K562 (cell line): ENCODE results near the gene CCDC141. TPM values are rescaled to one million over a fixed set of nuclear protein-coding genes. Genes with fewer than 3 reads are reported as not detected.

Experiments used
- ATAC-seq: fragments of 200-7000 bp; cut with Tn5 transposase; 3 replicates; pipeline ENCODE4 v1.9.1; 2020; ENCODE audit warnings: moderate library complexity
- BruUV-seq: library from RNA; stranded (reverse); fragments of 400-500 nt; replicated peaks from 2 replicates; lab custom pipeline; 2021; lab: Mats Ljungman, UMichigan
- CTCF ChIA-PET: fragments of 300-600 bp; formaldehyde crosslinking; extraction: SDS; loops from one replicate; lab custom pipeline; 2021; ENCODE audit warnings: low intra/inter-chr PET ratio; lab: Yijun Ruan, JAX
- POLR2A ChIA-PET: fragments of 300-600, 350-650 bp; sonication (Branson Sonifier 250); formaldehyde crosslinking; extraction: SDS; loops from one replicate; lab custom pipeline; 2021; ENCODE audit warnings: antibody characterized with exemption, inconsistent platforms; lab: Yijun Ruan, JAX
- DNase-seq, 4 experiments: peaks; one replicate each; pipeline versions ENCODE4 v3.0.0 to v3.0.0-alpha.2; 2011 to 2018; ENCODE audit warnings: low spot score in 3 of 4, mixed read lengths in 3 of 4; ENCODE audit errors: extremely low read depth in 1 of 4
- FAIRE-seq: peaks from 2 replicates; lab custom pipeline; 2011; peaks lifted over from hg19 to GRCh38; lab: Jason Lieb, UNC
- H2AFZ ChIP-seq: 2 replicates; pipeline ENCODE4 v1.6.0; 2011; ENCODE audit warnings: low read depth, low read length, control low read depth, inconsistent platforms
- H3K27ac ChIP-seq: fragments of 200-600 bp; 3 replicates; pipeline ENCODE4 v1.8.0; 2011; ENCODE audit warnings: low read depth, mild to moderate bottlenecking, control low read depth, inconsistent platforms, low read length, moderate library complexity, mixed read lengths; ENCODE audit errors: extremely low read depth
- H3K27me3 ChIP-seq, 2 experiments: fragments of 300-600 bp in 1 of 2; 2 replicates in 1 of 2; 3 replicates in 1 of 2; pipeline versions ENCODE4 v1.6.0 to v1.8.0; 2011; ENCODE audit warnings: inconsistent platforms in 2 of 2, low read length in 2 of 2, mild to moderate bottlenecking in 1 of 2, mixed read lengths in 1 of 2, moderate library complexity in 1 of 2; ENCODE audit not compliant: control insufficient read depth in 2 of 2, insufficient read depth in 2 of 2
- H3K36me3 ChIP-seq: fragments of 300-600 bp; 3 replicates; pipeline ENCODE4 v1.8.0; 2011; ENCODE audit warnings: mild to moderate bottlenecking, low read length, inconsistent platforms; ENCODE audit not compliant: control insufficient read depth, insufficient read depth
- H3K4me1 ChIP-seq, 2 experiments: fragments of 200-600 bp in 1 of 2; replicated peaks in 1 of 2; 2 replicates in 1 of 2; 3 replicates in 1 of 2; pipeline versions ENCODE4 v1.5.1 to v1.8.0; 2011; ENCODE audit warnings: inconsistent platforms in 2 of 2, low read length in 2 of 2, mild to moderate bottlenecking in 1 of 2, mixed read lengths in 1 of 2, moderate library complexity in 1 of 2; ENCODE audit not compliant: control insufficient read depth in 2 of 2, insufficient read depth in 2 of 2
- H3K4me2 ChIP-seq: 2 replicates; pipeline ENCODE4 v1.6.1; 2011; ENCODE audit warnings: low read length, control low read depth, inconsistent platforms, mixed read lengths; ENCODE audit not compliant: insufficient read depth
- H3K4me3 ChIP-seq: fragments of 200-600 bp; sonication (generic), shearing (Covaris generic); 2 replicates; pipeline ENCODE4 v1.5.1; 2016; ENCODE audit warnings: control low read depth, inconsistent platforms
- H3K79me2 ChIP-seq: fragments of 200-600 bp; 3 replicates; pipeline ENCODE4 v1.8.0; 2011; ENCODE audit warnings: low read length, inconsistent platforms; ENCODE audit not compliant: control insufficient read depth, insufficient read depth
- H3K9ac ChIP-seq, 2 experiments: 2 replicates each; pipeline versions ENCODE4 v1.6.0 to v1.6.1; 2011; ENCODE audit warnings: low read depth in 2 of 2, low read length in 2 of 2, control low read depth in 1 of 2, inconsistent platforms in 1 of 2, mild to moderate bottlenecking in 1 of 2, mixed read lengths in 1 of 2; ENCODE audit not compliant: insufficient read depth in 1 of 2
- H3K9me1 ChIP-seq: one replicate; pipeline ENCODE4 v1.6.0; 2011; ENCODE audit warnings: inconsistent platforms, mild to moderate bottlenecking, low read length, moderate library complexity; ENCODE audit not compliant: control insufficient read depth, insufficient read depth
- H3K9me3 ChIP-seq: replicated peaks from 2 replicates; pipeline ENCODE4 v1.5.1; 2011; ENCODE audit warnings: low read depth, low read length, inconsistent platforms; ENCODE audit not compliant: control insufficient read depth, insufficient read depth
- H4K20me1 ChIP-seq: replicated peaks from 2 replicates; pipeline ENCODE4 v1.6.1; 2011; ENCODE audit warnings: low read length, inconsistent platforms, mixed read lengths; ENCODE audit not compliant: control insufficient read depth, insufficient read depth
- ESRRA ChIP-seq: fragments of 450-650 bp; IDR thresholded peaks from 2 replicates; pipeline ENCODE4 v1.6.1; 2014; ENCODE audit warnings: low read depth, mild to moderate bottlenecking, moderate library complexity, borderline replicate concordance
- MLX ChIP-seq, 2 experiments: fragments of 450-650 bp in 1 of 2; sonication (generic) in 1 of 2; formaldehyde crosslinking; conservative IDR thresholded peaks; 2 replicates each; pipeline versions ENCODE4 v1.4.0 to v1.8.1; 2020 to 2022; ENCODE audit warnings: mild to moderate bottlenecking in 1 of 2, missing genetic modification reagents in 1 of 2
- MYC ChIP-seq, 2 experiments: fragments of 250-450 bp in 1 of 2; sonication (Bioruptor Pico) in 1 of 2; IDR thresholded peaks; 2 replicates each; pipeline versions ENCODE4 v1.5.1 to v1.6.1; 2012 to 2021; ENCODE audit warnings: low read depth in 2 of 2, borderline replicate concordance in 1 of 2, improper control_type of control experiment in 1 of 2, low read length in 1 of 2, mild to moderate bottlenecking in 1 of 2, moderate library complexity in 1 of 2
- NFIC ChIP-seq: fragments of 450-650 bp; IDR thresholded peaks from 2 replicates; pipeline ENCODE4 v1.6.1; 2017; ENCODE audit warnings: mild to moderate bottlenecking, inconsistent platforms
- TFAM ChIP-seq: fragments of 250-450 bp; sonication (Bioruptor Pico); conservative IDR thresholded peaks from 2 replicates; pipeline ENCODE4 v1.5.0; 2021; ENCODE audit warnings: mild to moderate bottlenecking, moderate library complexity
- ZBTB49 ChIP-seq: sonication (generic); formaldehyde crosslinking; IDR thresholded peaks from 2 replicates; pipeline ENCODE4 v1.8.0; 2022; ENCODE audit warnings: missing genetic modification reagents, mild to moderate bottlenecking, borderline replicate concordance
- ZBTB9 ChIP-seq: fragments of 450-650 bp; formaldehyde crosslinking; IDR thresholded peaks from 2 replicates; pipeline ENCODE4 v1.4.0; 2020; ENCODE audit warnings: mild to moderate bottlenecking, moderate library complexity
- ZNF24 ChIP-seq: fragments of 450-650 bp; IDR thresholded peaks from 2 replicates; pipeline ENCODE4 v1.6.1; 2016
- ZNF3 ChIP-seq: fragments of 250-450 bp; sonication (Bioruptor Pico); IDR thresholded peaks from 2 replicates; pipeline ENCODE4 v1.5.0; 2021; ENCODE audit warnings: mild to moderate bottlenecking, moderate library complexity
- WGBS: fragments of 100-300 bp; shearing (Covaris generic); methylation state at CpG from one replicate; pipeline ENCODE4 v1.1.6; 2016; ENCODE audit warnings: low coverage, mixed read lengths; ENCODE audit not compliant: insufficient coverage; ENCODE audit errors: missing lambda C conversion rate; 5-methylcytosine and 5-hydroxymethylcytosine counted together
- in situ Hi-C: fragments of 300-500 bp; cut with MboI; formaldehyde crosslinking; loops from 4 replicates; pipeline ENCODE4 v1.15.0; 2018; ENCODE audit warnings: inconsistent platforms, mixed read lengths
- intact Hi-C: fragments of 100-400 bp; cut with micrococcal nuclease; formaldehyde crosslinking; loops from 2 replicates; pipeline ENCODE4 v1.14.2; 2022
- polyA plus RNA-seq, 8 experiments: library from polyadenylated mRNA; depleted of rRNA in 4 of 8; stranded (reverse) in 5 of 8; unstranded in 3 of 8; fragments of >200 nt; fragmentation: Nextera tagmentation in 2 of 8; fragmentation: Illumina TruSeq in 1 of 8; extraction: Ambion mirVana in 2 of 8; extraction: Trizol in 1 of 8; gene quantifications; 2 replicates each; pipeline versions ENCODE4 v1.2.1 to v1.2.3, GENCODE V29; 2011 to 2014; ENCODE audit warnings: inconsistent platforms in 1 of 8, missing spikeins in 1 of 8
- total RNA-seq, 7 experiments: library from RNA; depleted of rRNA in 6 of 7; stranded (reverse); fragments of >200 nt in 6 of 7; fragmentation: Illumina TruSeq in 2 of 7; extraction: Trizol in 2 of 7; gene quantifications; 2 replicates each; pipeline versions ENCODE4 v1.2.1 to v1.2.3, GENCODE V29; 2011 to 2021; ENCODE audit warnings: low replicate concordance in 1 of 7

The CCDC141 gene
- total and polyA plus RNA-seq, 9 of the 15 experiments (the other 6 are each of a cell fraction or from before 2014, with no cell fraction given) = 0.09 TPM; not detected in 8

GRCh38 chr2:178863130-178863855 lies 186.6 kb downstream of the CCDC141 start:
- Histone ChIP-seq H3K27me3 (no peaks in the 10 kb centered on the region; a peak in 1 of 5 replicates), H2AFZ (no peak overlapping the region), H3K4me2 (no peak overlapping the region), H3K9me1 (no peaks in the 10 kb centered on the region), H3K4me1 (no peaks in the 10 kb centered on the region), H3K36me3 (no peaks in the 10 kb centered on the region), H3K27ac (no peak overlapping the region), H3K9me3 (no peaks in the 10 kb centered on the region), H3K79me2 (no peaks in the 10 kb centered on the region), H3K4me3 (no peak overlapping the region), H4K20me1 (no peaks in the 10 kb centered on the region), H3K9ac (no peak overlapping the region)
- intact Hi-C loops = no loop called here
- CTCF ChIA-PET = no interaction called here
- in situ Hi-C loops = no loop called here
- TF ChIP-seq MYC (IDR thresholded peaks at IDR 0.05; ENCODE audit: low read depth, low read length) (no peak), MYC (CRISPR knock-in tag; IDR thresholded peaks at IDR 0.05; ENCODE audit: borderline replicate concordance, low read depth) (no peak), ESRRA (no peak)
- DNase-seq (no peak), ATAC-seq (no peak), FAIRE-seq (no peak)
- POLR2A ChIA-PET = interaction anchor here (0.6 kb wide), 2 partner anchors 189 to 704 kb away, joined by 3 to 4 read pairs; no protein-coding TSS in a partner anchor
- BruUV-seq = no TSS peak
- 0% methylated on average over 5 of the region's 5 CpGs for WGBS

- Histone ChIP-seq H2AFZ (no peak overlapping the region), H4K20me1 (no peaks in the 10 kb centered on the region), H3K79me2 (no peaks in the 10 kb centered on the region), H3K27ac (no peak overlapping the region), H3K9me1 (no peaks in the 10 kb centered on the region), H3K4me1 (no peaks in the 10 kb centered on the region), H3K36me3 (no peaks in the 10 kb centered on the region), H3K4me2 (no peak overlapping the region), H3K27me3 (no peaks in the 10 kb centered on the region), H3K9ac (no peak overlapping the region), H3K9me3 (no peaks in the 10 kb centered on the region), H3K4me3 (no peak overlapping the region)
- intact Hi-C loops (no loop called here), in situ Hi-C loops (no loop called here)
- 9% methylated on average over 3 of the region's 3 CpGs for WGBS
- no peak for TF ChIP-seq MLX (CRISPR knock-in tag; conservative IDR thresholded peaks at IDR 0.05)
- TF ChIP-seq ZBTB9 (CRISPR knock-in tag) = no peak
- TF ChIP-seq NFIC = 0 out of 2 replicates have a peak, but pooled peaks have one; percentile 26
- no peak for TF ChIP-seq TFAM (CRISPR knock-in tag)
- TF ChIP-seq ZNF24 = no peak
- no peak for TF ChIP-seq ZBTB49 (CRISPR knock-in tag)
- TF ChIP-seq ZNF3 = no peak
- POLR2A ChIA-PET = no interaction called here
- ATAC-seq (peak; percentile 58; the same call in 1 of the 3 replicates), FAIRE-seq (peak; percentile 37), DNase-seq (peak in 1 of 4 experiments; percentile 19)
- BruUV-seq = no TSS peak
- CTCF ChIA-PET = no interaction called here
These were observed 189.4 kb downstream of the CCDC141 start for GRCh38 chr2:178860551-178860950.
